Testis (tissue), 3 donors: ENCODE data around the gene EIF3K. TPM values are rescaled to one million over a fixed set of nuclear protein-coding genes. Genes with fewer than 3 reads are reported as not detected.

Experiments used
- DNase-seq: peaks from one replicate; pipeline ENCODE4 v3.0.0-alpha.2; 2019
- H3K27ac ChIP-seq, 2 donors: fragments of 200-600 bp; sonication (generic); one replicate each; pipeline ENCODE4 v1.5.1; 2019
- H3K27me3 ChIP-seq: fragments of 200-600 bp; sonication (generic); one replicate; pipeline ENCODE4 v1.5.1; 2019
- H3K36me3 ChIP-seq: fragments of 200-600 bp; sonication (generic); one replicate; pipeline ENCODE4 v1.5.1; 2017; ENCODE audit warnings: low read depth; ENCODE audit errors: missing control alignments
- H3K4me1 ChIP-seq: fragments of 200-600 bp; sonication (generic); one replicate; pipeline ENCODE4 v1.5.1; 2019
- H3K4me3 ChIP-seq, 2 donors: fragments of 200-600 bp; sonication (generic); one replicate each; pipeline ENCODE4 v1.5.1; 2017 to 2019
- H3K9me3 ChIP-seq: fragments of 200-600 bp; sonication (generic); one replicate; pipeline ENCODE4 v1.5.1; 2017
- POLR2A ChIP-seq: fragments of 450-650 bp; IDR thresholded peaks from one replicate; pipeline ENCODE4 v1.6.1; 2017; ENCODE audit warnings: antibody characterized with exemption, mild to moderate bottlenecking, moderate library complexity
- WGBS, 2 donors: methylation state at CpG; one replicate each; pipeline ENCODE4 v1.1.5; 2018; 5-methylcytosine and 5-hydroxymethylcytosine counted together
- intact Hi-C: fragments of 100-400 bp; cut with DNase I; formaldehyde crosslinking; loops from one replicate; pipeline ENCODE4 v1.15.1; 2023; ENCODE audit warnings: low total_unique reads
- polyA plus RNA-seq: library from polyadenylated mRNA; stranded (reverse); fragments of 350-450 nt; fragmentation: Illumina TruSeq; extraction: RNeasy Lipid Tissue Mini Kit (QIAGEN cat#74804); gene quantifications from one replicate; pipeline ENCODE4 v1.2.3, GENCODE V29; 2014; ENCODE audit warnings: low read depth, low replicate concordance; ENCODE audit not compliant: insufficient read depth
- total RNA-seq, 2 donors: library from RNA; depleted of rRNA; stranded (reverse); fragments of >200 nt; gene quantifications; one replicate each; pipeline ENCODE4 v1.2.3, GENCODE V29; 2016
- TF ChIP-seq, protein P1 (sequence below), 3 experiments: fragments of 450-650 bp in 2 of 3; fragments of 200-600 bp in 1 of 3; sonication (generic) in 1 of 3; IDR thresholded peaks; one replicate each; pipeline ENCODE4 v1.5.1; 2016 to 2019; ENCODE audit warnings: antibody characterized with exemption in 3 of 3, mild to moderate bottlenecking in 2 of 3, moderate library complexity in 1 of 3

EIF3K gene
- total and polyA plus RNA-seq, 3 donors from 2014 or later: 195 to 235 (median 201) TPM

- Histone ChIP-seq H3K4me1 (no peaks in the 10 kb centered on the region), H3K27ac (no peak overlapping the region), H3K9me3 (no peaks in the 10 kb centered on the region), H3K36me3 (no peaks in the 10 kb centered on the region), H3K27me3 (no peaks in the 10 kb centered on the region), H3K4me3 (no peak overlapping the region)
- DNase-seq: no peak
- TF ChIP-seq, protein P1, sequence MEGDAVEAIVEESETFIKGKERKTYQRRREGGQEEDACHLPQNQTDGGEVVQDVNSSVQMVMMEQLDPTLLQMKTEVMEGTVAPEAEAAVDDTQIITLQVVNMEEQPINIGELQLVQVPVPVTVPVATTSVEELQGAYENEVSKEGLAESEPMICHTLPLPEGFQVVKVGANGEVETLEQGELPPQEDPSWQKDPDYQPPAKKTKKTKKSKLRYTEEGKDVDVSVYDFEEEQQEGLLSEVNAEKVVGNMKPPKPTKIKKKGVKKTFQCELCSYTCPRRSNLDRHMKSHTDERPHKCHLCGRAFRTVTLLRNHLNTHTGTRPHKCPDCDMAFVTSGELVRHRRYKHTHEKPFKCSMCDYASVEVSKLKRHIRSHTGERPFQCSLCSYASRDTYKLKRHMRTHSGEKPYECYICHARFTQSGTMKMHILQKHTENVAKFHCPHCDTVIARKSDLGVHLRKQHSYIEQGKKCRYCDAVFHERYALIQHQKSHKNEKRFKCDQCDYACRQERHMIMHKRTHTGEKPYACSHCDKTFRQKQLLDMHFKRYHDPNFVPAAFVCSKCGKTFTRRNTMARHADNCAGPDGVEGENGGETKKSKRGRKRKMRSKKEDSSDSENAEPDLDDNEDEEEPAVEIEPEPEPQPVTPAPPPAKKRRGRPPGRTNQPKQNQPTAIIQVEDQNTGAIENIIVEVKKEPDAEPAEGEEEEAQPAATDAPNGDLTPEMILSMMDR (IDR thresholded peaks at IDR 0.05): no peak
- no peak for TF ChIP-seq POLR2A
- intact Hi-C loops: no loop called here
- 87 to 91% methylated on average over 13 to 16 of the region's 16 CpGs for WGBS, 2 donors
Observed at GRCh38 chr19:38632476-38633213, 13.7 kb downstream of the EIF3K start.

- no peak for TF ChIP-seq POLR2A
- TF ChIP-seq, protein P1 (IDR thresholded peaks at IDR 0.05): peak; percentile 85 to 91 (median 88)
- Histone ChIP-seq H3K27ac (no peak overlapping the region), H3K36me3 (no peaks in the 10 kb centered on the region), H3K9me3 (no peaks in the 10 kb centered on the region), H3K4me3 (no peak overlapping the region), H3K27me3 (no peaks in the 10 kb centered on the region), H3K4me1 (no peaks in the 10 kb centered on the region)
- WGBS, 2 donors: 72 to 76% methylated on average over 16 to 17 of the region's 17 CpGs
- intact Hi-C loops: no loop called here
- DNase-seq: peak; percentile 76
Observed at GRCh38 chr19:38634757-38635482, 15.9 kb downstream of the EIF3K start.

DNA sequence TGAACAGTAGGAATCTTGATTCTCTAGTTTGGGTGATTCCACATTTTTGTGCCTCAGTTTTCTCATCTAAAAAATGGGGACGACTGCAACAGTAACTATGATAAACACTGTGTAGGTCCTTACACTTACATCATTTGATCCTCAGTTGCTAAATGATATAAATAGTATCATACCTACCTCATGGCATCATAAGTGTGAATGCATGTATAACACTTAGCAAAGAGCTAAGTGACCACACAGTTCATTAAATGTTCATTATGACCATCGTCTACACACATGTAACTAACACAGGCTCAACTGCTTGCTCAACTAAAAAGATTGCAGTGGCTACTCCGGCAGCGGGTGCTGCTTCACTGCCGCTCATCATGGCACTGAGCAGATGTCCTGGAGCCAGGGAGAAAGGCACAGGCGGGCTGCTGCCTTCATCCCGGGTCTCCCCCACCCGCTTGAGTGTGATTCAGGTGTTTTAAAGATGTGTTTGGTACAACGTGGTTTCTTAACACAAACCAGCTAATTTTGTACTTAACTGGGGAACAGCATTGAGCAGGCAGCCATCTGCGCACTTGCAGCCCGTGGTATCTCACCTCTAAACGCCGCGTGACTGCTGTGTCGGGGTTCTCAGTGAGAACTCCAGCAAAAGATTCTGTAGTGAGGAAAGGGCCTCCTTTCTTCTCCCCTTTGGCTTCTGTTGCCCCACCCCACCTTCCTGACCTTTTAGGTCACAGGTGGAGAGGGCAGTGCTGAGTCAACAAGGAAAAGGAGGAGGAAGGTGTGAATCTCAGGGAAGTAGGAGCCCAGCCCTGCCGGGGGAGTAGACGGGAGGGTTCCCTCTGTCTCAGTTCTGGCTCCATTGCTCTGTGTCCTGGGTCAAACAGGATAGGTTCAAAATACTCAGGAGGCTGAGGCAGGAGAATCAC lies 16.8 kb downstream of the EIF3K start:
- intact Hi-C loops: no loop called here

DNA sequence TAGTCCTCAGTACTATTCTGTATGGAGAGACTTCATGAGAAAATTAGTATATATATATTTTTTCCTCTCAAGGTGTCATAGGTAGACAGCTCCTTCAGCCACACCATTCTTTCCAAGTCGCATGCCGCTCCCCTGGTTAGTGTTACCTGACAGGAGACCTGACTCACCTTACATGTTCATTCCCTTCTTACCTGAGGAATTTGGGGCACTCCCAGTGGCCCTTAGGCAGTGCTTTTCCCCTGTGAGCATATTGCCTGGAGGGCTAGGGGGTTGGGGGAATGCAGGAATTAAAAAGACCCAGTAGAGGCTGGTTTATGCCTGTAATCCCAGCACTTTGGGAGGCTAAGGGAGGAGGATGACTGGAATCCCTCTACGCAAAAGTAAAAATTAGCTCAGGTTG lies 19.5 kb downstream of the EIF3K start:
- Histone ChIP-seq H3K36me3 (no peaks in the 10 kb centered on the region), H3K27ac (no peak overlapping the region), H3K4me3 (no peak overlapping the region), H3K27me3 (no peaks in the 10 kb centered on the region), H3K4me1 (no peaks in the 10 kb centered on the region), H3K9me3 (no peaks in the 10 kb centered on the region)
- DNase-seq: no peak
- TF ChIP-seq POLR2A: no peak
- TF ChIP-seq, protein P1 (IDR thresholded peaks at IDR 0.05): no peak
- intact Hi-C loops: no loop called here
- WGBS, 2 donors: 94 to 96% methylated on average over 3 of the region's 3 CpGs

More for the DNA sequence above, 16.8 kb downstream of the EIF3K start:
- Histone ChIP-seq H3K27ac (no peak overlapping the region), H3K4me1 (no peaks in the 10 kb centered on the region), H3K4me3 (no peak overlapping the region), H3K36me3 (no peaks in the 10 kb centered on the region), H3K9me3 (no peaks in the 10 kb centered on the region), H3K27me3 (no peaks in the 10 kb centered on the region)
- WGBS, 2 donors: 88 to 91% methylated on average over 15 to 17 of the region's 17 CpGs
- no peak for TF ChIP-seq POLR2A
- TF ChIP-seq, protein P1 (IDR thresholded peaks at IDR 0.05): no peak
- no peak for DNase-seq
